ENCODE results near the gene HLA-DRB1.

DNA sequence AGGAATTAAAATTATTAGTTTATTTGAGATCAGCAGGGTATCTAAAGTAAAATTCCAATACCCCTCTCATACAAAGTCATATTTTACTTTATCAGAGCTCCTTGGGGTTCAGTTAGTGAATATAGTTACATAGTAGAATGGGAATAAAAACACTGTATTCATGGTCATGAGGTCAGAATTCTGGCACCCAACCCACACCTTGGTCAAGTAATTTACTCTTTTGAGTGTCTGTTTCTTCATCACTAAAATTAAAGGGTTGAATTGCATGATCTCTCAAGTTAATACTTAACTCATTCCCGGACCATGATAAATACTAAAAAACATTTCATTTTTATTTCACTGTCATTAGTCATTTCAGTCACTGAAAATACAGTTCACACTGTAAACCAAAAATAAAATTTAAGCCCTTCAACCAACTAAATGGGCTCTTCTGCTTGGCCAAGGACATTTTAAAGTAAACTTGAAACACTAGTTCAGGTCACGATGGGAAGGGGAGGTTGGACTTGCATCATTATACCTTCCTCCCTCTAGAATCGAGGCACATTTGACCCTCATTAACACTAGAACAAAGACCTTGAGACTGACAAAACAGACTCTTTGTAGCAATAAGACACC is 21.1 kb upstream of the HLA-DRB1 start:
- TF ChIP-seq CREB5 (CRISPR knock-in tag; IDR thresholded peaks at IDR 0.05; ENCODE audit: low read depth) (no peak), PATZ1 (CRISPR knock-in tag; IDR thresholded peaks at IDR 0.05; ENCODE audit: borderline replicate concordance) (no peak)

Measured in SK-N-SH treated with all-trans-retinoic acid at 6 μM for 48 hours (cell line).